C4-2B (cell line): ENCODE data around the gene SLC17A2.

Experiments used
- ZFX ChIP-seq: fragments of 450-650 bp; IDR thresholded peaks from 2 replicates; pipeline ENCODE4 v1.6.1; 2017
- TF ChIP-seq, protein P1 (sequence below): fragments of 450-650 bp; conservative IDR thresholded peaks from 2 replicates; pipeline ENCODE4 v1.5.1; 2017; ENCODE audit warnings: mild to moderate bottlenecking

DNA sequence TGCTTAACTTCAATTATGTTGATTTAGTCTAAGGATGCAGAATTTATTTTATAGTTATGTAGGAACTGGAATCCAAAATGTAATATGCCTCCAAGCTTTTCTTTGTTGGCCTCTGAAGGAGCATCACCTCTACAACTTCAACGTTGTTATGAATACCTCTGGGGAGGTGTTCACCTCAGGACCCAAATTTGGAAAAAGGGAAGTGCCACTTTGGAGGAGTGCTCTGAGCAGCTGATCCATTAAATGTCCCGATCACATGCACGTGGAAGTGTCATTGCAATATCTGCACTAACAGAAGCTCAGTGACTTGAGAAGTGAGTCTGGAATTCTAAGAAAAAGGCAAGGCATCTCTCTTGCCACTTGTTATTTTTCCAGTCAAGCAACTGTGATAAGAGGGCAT is 34.2 kb downstream of the SLC17A2 start:
- TF ChIP-seq, protein P1, sequence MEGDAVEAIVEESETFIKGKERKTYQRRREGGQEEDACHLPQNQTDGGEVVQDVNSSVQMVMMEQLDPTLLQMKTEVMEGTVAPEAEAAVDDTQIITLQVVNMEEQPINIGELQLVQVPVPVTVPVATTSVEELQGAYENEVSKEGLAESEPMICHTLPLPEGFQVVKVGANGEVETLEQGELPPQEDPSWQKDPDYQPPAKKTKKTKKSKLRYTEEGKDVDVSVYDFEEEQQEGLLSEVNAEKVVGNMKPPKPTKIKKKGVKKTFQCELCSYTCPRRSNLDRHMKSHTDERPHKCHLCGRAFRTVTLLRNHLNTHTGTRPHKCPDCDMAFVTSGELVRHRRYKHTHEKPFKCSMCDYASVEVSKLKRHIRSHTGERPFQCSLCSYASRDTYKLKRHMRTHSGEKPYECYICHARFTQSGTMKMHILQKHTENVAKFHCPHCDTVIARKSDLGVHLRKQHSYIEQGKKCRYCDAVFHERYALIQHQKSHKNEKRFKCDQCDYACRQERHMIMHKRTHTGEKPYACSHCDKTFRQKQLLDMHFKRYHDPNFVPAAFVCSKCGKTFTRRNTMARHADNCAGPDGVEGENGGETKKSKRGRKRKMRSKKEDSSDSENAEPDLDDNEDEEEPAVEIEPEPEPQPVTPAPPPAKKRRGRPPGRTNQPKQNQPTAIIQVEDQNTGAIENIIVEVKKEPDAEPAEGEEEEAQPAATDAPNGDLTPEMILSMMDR = no peak
- no peak for TF ChIP-seq ZFX
